ENCODE results near the gene CDC42BPG. TPM values are rescaled to one million over a fixed set of nuclear protein-coding genes. Genes with fewer than 3 reads are reported as not detected.

The CDC42BPG gene
- total and polyA plus RNA-seq, 3 donors from 2014 or later = 5.3 to 9.2 (median 7.6) TPM

DNA sequence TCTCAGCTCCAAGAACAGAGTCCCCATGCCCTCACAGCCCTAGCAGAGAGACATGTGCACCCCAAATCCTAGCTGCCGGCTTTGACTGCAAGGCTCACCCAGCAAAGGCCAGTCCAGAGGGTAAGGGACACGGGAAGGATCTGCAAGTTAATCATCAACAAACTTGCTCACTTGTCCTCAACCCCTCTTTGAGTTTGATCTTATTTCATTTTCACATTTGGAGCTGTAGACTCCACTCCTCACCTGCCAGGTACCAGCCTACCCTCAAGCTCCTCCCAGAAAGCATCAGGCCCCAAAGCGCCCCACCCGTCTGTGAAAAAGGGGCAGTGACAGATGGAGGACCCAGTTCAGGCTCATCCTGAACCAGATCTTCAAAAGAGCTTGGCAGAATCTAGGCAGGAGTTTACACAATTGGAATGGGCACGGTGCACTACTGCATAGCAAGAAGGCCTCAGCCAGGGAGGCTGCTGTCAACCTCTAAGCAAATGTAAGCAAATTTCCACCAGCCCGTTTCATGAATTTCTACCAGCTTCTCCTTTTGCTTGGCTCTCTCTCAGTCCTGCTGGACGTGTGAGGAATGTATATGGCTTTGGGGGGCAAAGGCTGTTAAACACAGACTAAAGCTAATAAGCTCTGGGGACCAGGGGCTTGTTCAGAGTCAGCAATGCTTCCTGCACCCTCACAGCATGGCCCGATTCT lies 28.5 kb upstream of the CDC42BPG start:
- TF ChIP-seq CTCF (IDR thresholded peaks at IDR 0.05) = no peak
- TF ChIP-seq POLR2A (IDR thresholded peaks at IDR 0.05) = no peak
- Histone ChIP-seq H3K36me3 (ENCODE audit: low read depth, missing control alignments) (no peaks in the 10 kb centered on the region), H3K27me3 (no peaks in the 10 kb centered on the region), H3K9me3 (no peaks in the 10 kb centered on the region), H3K4me3 (no peak overlapping the region), H3K4me1 (peaks cover 51% of the 10 kb centered on the region), H3K27ac (no peak overlapping the region)
- 88 to 95% methylated on average over 8 of the region's 8 CpGs for WGBS, 2 donors
- intact Hi-C loops (cut with DNase I; ENCODE audit: low total_unique reads) = no loop called here
- DNase-seq = no peak

DNA sequence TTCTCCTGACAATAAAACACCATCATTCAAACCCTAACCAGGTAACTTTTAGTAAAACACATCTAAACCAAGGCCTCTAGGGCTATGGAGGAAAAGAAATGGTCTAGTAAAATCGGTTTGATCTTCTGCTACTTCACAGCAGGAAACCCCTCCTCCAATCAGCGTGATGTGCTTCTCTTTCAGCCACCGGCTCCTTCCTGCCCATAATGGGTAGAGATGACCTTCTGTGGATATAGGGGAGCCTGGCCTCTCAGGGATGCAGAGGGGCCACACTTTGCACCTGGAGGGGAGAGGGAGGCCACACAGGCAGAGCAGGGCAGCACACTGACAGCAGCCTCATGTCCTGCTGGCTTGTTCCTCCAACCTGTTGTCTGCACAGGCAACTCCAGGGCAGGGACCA lies 27.0 kb upstream of the CDC42BPG start:
- Histone ChIP-seq H3K27me3 (no peaks in the 10 kb centered on the region), H3K9me3 (no peaks in the 10 kb centered on the region), H3K27ac (no peak overlapping the region), H3K36me3 (ENCODE audit: low read depth, missing control alignments) (no peaks in the 10 kb centered on the region), H3K4me3 (no peak overlapping the region), H3K4me1 (peaks cover 37% of the 10 kb centered on the region)
- DNase-seq = no peak
- intact Hi-C loops (cut with DNase I; ENCODE audit: low total_unique reads) = no loop called here
- 56 to 75% methylated on average over 3 of the region's 3 CpGs for WGBS, 2 donors
- TF ChIP-seq POLR2A (IDR thresholded peaks at IDR 0.05) (no peak), CTCF (IDR thresholded peaks at IDR 0.05) (no peak)

DNA sequence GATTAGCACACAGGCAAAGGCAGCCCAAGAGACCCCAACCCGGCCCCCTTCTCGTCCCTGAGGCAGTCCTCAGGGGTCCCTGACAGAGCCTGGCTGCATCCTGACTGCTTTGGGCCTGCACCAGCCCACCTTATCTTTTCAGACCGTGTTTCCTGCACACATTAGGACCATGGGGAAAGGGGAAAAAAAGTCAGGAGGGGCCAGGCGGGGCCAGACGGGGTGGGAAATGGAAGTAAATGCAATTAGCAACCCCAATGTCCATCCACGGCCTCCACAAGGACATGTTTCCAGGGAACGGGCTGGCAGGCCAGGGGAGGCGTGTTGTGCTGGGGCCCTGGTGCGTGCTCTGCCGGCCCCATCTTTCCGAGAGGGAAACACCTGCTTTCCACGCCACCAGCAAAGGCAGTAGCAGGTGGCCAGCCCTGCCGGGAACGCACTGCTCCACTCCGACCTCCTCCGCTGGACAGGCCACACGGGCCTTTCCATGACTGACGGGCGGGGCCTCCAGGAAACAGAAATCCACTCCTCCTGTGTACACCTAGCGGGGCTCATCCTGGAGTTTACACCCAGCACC lies 26.5 kb upstream of the CDC42BPG start:
- H3K9me3 ChIP-seq = no peaks in the 10 kb centered on the region
- H3K27ac ChIP-seq = peak overlapping the region in 1 of 2 donors; percentile 17
- H3K36me3 ChIP-seq (ENCODE audit: low read depth, missing control alignments) = no peaks in the 10 kb centered on the region
- 54 to 67% methylated on average over 17 to 20 of the region's 20 CpGs for WGBS, 2 donors
- H3K4me3 ChIP-seq = no peak overlapping the region
- no peak for DNase-seq
- intact Hi-C loops (cut with DNase I; ENCODE audit: low total_unique reads) = no loop called here
- H3K4me1 ChIP-seq = peaks cover 32% of the 10 kb centered on the region
- TF ChIP-seq CTCF (IDR thresholded peaks at IDR 0.05) (no peak), POLR2A (IDR thresholded peaks at IDR 0.05) (no peak)
- no peaks in the 10 kb centered on the region for H3K27me3 ChIP-seq

- Histone ChIP-seq H3K27me3 (no peaks in the 10 kb centered on the region), H3K36me3 (ENCODE audit: low read depth, missing control alignments) (no peaks in the 10 kb centered on the region), H3K27ac (peak overlapping the region in 1 of 2 donors; percentile 17), H3K9me3 (no peaks in the 10 kb centered on the region), H3K4me3 (no peak overlapping the region), H3K4me1 (peaks cover 27% of the 10 kb centered on the region)
- no peak for DNase-seq
- TF ChIP-seq POLR2A (IDR thresholded peaks at IDR 0.05) (no peak), CTCF (IDR thresholded peaks at IDR 0.05) (no peak)
- intact Hi-C loops (cut with DNase I; ENCODE audit: low total_unique reads) = no loop called here
- 45 to 50% methylated on average over 11 to 19 of the region's 19 CpGs for WGBS, 2 donors
Measured at GRCh38 chr11:64870176-64870892, 25.9 kb upstream of the CDC42BPG start.
